OCI-LY3 (cell line): ENCODE measurements around the gene DHCR24.

Experiments used
- EZH2phosphoT487 ChIP-seq: fragments of 200-600 bp; shearing (Covaris generic); IDR thresholded peaks from 2 replicates; pipeline ENCODE4 v1.6.1; 2018; ENCODE audit warnings: antibody characterized with exemption, mixed run types, low read depth
- TF ChIP-seq, protein P1 (sequence below): fragments of 200-600, 300-600 bp; sonication (generic); IDR thresholded peaks from 2 replicates; pipeline ENCODE4 v1.5.1; 2014; ENCODE audit warnings: antibody characterized with exemption, low read length, low read depth

DNA sequence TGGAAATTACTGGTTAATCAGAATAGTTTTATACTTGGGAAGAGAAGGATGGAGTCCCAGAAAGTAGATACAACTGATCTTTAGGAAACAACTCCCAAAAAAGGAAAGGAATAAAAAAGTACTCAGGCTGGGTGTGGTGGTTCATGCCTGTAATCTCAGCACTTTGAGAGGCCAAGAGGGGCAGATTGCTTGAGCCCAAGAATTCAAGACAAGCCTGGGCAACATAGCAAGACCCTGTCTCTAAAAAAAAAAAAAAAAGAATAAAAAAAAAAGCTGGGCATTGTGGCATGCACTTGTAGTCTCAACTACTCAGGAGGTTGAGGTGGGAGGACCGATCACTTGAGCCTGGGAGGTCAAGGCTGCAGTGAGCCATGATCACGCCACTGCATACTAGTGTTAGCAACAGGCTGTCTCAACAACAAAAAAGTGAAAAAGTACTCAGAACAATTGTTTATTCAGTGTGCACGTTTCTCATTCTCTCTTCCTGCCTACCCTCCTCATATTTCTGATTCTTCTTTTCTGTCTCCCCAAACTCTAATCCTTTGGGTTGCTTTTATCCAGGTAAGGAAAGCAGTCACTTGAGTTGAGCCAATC lies 2.2 kb upstream of the DHCR24 start:
- TF ChIP-seq, protein P1, sequence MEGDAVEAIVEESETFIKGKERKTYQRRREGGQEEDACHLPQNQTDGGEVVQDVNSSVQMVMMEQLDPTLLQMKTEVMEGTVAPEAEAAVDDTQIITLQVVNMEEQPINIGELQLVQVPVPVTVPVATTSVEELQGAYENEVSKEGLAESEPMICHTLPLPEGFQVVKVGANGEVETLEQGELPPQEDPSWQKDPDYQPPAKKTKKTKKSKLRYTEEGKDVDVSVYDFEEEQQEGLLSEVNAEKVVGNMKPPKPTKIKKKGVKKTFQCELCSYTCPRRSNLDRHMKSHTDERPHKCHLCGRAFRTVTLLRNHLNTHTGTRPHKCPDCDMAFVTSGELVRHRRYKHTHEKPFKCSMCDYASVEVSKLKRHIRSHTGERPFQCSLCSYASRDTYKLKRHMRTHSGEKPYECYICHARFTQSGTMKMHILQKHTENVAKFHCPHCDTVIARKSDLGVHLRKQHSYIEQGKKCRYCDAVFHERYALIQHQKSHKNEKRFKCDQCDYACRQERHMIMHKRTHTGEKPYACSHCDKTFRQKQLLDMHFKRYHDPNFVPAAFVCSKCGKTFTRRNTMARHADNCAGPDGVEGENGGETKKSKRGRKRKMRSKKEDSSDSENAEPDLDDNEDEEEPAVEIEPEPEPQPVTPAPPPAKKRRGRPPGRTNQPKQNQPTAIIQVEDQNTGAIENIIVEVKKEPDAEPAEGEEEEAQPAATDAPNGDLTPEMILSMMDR: no peak
- no peak for TF ChIP-seq EZH2phosphoT487
